Epithelial cell of prostate (primary cell): ENCODE measurements around the gene SYT12.

Experiments
- DNase-seq: peaks from one replicate; pipeline ENCODE4 v3.0.0-alpha.2; 2011; ENCODE audit warnings: low read depth, low spot score
- H3K27ac ChIP-seq: fragments of 450-650 bp; 2 replicates; pipeline ENCODE4 v1.5.1; 2017; ENCODE audit warnings: mild to moderate bottlenecking

The SYT12 gene

GRCh38 chr11:67054346-67054835 is 31.5 kb downstream of the SYT12 start:
- DNase-seq = no peak
- peak overlapping the region; percentile 98 for H3K27ac ChIP-seq

GRCh38 chr11:67054836-67055523 is 32.0 kb downstream of the SYT12 start:
- peak; percentile 98 for DNase-seq

DNA sequence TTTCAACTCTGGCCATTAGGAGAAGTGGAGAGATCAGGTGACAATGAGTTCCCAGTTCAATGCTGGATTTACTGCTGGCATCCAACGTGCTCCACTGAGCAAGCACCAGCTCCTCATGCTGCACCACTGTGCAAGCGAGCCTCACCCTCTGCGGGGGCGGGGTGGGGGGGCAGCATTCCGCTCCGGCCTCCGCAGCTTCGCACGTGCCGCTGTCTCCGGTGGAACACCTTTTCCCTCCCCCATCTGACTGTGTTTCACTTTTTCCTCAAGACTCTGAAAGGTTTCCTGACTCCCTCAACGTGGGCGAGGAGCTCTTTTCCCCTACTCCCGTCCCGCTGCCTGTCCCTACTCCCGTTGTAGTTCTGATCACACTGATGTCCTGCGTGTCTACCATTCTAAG is 32.9 kb downstream of the SYT12 start:
- DNase-seq = peak; percentile 73
- peak overlapping the region; percentile 98 for H3K27ac ChIP-seq

More at GRCh38 chr11:67054836-67055523, 32.0 kb downstream of the SYT12 start:
- peak overlapping the region; percentile 98 for H3K27ac ChIP-seq

DNA sequence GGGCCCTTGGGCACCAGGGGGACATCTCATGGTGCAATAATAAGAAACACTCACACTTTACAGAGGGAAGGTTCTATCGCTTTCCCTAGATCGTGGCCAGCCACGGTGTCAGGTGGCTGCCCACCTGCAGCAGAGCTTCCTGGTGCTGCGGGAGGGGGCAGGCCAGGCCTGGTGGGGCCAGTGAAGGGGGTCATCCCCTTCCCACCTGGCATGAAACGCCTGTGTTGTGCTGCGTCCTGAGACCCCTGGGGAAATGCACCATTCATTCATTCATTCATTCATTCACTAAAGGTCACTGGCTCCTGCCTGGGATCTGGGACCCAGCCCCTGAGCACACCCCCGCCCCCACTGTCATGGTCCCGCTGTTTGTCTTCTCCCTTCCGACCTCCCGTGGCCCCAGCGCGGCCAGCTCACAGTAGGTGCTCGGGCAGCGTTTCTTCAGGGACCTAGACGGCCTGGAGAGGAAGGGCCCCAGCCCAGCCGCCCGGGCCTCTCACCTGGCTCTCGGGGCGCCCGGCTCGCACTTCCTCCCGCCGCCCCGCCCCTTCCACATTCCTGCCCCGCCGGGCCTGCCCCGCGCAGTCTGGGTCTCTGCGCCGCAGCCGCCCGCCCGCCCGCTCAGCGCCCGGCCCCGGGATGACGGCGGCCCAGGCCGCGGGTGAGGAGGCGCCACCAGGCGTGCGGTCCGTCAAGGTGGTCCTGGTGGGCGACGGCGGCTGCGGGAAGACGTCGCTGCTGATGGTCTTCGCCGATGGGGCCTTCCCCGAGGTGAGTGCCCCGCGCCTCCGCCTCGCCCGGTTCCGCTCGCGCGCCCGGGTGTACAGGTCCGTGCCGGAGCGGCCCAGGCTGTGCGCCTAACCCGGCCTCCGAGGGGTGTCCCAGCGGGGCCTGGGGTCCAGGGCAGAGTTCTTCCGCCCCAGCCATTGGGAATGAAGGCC is 33.6 kb downstream of the SYT12 start, which contains the start of gene RHOD:
RHOD (plus strand) TSS at position 581 of the 938 bp plus-strand sequence; CDS start at position 637, 56 bp downstream.
- no peak for DNase-seq
- peak within 1 kb of the TSS; percentile 98 for H3K27ac ChIP-seq

- DNase-seq = no peak
- peak overlapping the region; percentile 98 for H3K27ac ChIP-seq
Measured at GRCh38 chr11:67057205-67057672, 34.3 kb downstream of the SYT12 start.

- H3K27ac ChIP-seq = peak overlapping the region; percentile 98
- DNase-seq = no peak
Measured at GRCh38 chr11:67058506-67058905, 35.6 kb downstream of the SYT12 start.

GRCh38 chr11:67059671-67060070 is 36.7 kb downstream of the SYT12 start:
- no peak for DNase-seq
- peak overlapping the region; percentile 98 for H3K27ac ChIP-seq

DNA sequence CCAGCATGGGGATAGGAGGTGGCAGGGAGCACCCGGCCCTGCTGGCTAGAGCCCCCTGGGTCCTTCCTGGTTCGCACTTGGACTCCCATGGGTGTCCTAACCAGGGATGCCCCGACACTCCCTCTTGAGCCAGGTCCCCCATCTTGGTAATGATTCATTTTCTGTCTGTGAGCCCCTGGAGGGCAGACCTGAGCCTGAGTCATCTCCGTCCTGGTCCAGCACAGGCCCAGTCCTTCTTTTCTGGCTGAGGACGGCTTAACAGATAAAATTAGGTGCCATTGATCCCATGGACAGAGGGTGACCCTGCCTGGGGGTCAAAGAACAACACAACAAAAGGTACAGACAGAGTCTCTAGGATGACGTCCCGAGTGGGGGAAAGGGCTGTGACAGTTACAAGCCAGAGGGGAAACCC is 37.2 kb downstream of the SYT12 start:
- DNase-seq = no peak
- H3K27ac ChIP-seq = peak overlapping the region; percentile 98

DNA sequence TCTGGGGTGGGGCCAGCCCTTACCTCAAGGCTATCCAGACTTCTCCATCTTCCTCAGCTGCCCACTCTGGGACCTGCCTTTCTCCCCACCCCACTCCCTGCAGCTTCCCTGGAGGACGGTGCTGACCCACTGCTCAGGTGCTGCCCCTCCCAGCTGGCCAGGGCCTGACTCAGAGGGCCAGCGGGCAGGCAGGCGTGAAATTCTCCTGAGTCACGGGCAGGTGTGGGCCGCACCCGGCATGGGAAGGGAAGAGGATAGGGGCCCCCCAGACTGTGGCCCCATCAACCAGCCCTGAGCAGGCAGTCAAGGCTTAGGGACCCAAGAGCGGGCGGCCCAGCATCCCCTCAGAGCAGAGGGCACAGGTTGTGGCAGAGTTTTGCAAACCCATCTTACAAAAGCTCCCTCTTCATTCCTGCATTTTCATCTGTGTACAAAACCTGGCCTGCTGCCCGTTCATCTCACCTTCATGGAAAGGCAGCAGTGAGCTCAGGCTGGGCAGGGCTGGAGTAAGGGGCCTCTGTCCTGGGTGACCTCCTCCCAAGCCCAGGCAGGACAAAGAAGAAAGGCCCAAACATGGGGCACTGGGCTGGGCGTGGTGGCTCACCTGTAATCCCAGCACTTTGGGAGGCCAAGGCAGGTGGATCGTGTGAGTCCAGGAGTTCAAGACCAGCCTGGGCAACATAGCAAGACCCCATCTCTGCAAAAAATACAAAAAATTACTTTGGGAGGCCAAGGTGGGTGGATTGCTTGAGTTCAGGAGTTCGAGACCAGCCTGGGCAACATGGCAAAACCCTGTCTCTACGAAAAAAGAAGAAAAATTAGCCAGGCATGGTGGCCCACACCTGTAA is 39.8 kb downstream of the SYT12 start:
- H3K27ac ChIP-seq = peak overlapping the region; percentile 98
- peak; percentile 60 for DNase-seq

DNA sequence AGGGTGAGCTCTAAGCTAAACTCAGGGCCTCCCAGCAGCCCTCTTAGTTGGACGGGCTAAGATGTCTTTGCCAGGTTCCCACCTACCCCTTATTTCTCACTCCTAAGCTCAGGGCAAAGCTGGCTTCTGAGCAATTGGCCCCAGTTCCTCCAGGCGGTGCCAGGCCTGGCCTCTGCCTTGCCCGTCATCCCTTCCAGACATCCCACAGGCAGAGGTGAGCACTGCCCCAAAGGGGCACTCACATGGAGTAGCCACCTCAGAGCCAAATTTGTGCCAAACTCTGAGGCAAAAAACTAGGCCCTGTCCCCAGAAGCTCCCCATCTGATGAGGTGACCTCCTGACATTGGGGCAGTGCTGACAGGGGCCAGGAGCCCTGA is 43.4 kb downstream of the SYT12 start:
- no peak for DNase-seq
- H3K27ac ChIP-seq = no peak overlapping the region

DNA sequence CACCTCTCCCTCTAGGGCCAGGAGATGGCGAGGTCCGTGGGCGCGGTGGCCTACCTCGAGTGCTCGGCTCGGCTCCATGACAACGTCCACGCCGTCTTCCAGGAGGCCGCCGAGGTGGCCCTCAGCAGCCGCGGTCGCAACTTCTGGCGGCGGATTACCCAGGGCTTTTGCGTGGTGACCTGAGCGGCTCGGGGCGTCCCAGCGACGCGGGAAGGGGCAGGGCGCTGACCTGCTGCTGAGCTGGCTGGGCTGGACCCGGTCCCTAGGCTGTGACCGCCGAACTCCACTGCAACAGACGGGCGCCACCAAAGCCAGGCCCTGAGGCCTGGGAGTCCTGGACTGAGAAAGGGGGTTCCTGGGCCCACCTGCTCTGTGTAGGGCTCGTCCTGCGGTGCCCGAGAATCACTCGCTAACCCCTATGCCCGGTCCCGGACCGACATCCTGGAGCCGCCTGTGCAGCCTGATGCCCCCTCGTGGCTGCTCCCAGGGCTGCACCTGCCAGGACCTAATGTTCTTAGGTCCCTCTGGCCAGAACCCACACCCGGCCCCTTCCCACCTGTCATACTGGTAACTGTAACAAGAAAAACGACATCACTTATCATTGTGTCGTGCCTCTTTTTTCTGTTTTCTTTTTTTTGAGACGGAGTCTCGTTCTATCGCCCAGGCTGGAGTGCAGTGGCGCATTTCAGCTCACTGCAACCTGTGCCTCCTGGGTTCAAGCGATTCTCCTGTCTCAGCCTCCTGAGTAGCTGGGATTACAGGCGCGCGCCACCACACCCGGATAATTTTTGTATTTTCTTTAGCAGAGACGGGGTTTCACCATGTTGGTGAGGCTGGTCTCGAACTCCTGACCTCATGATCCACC is 48.7 kb downstream of the SYT12 start:
- no peak for DNase-seq
- no peak overlapping the region for H3K27ac ChIP-seq

- no peak for DNase-seq
- no peak overlapping the region for H3K27ac ChIP-seq
Measured at GRCh38 chr11:67072295-67072694, 49.4 kb downstream of the SYT12 start.

DNA sequence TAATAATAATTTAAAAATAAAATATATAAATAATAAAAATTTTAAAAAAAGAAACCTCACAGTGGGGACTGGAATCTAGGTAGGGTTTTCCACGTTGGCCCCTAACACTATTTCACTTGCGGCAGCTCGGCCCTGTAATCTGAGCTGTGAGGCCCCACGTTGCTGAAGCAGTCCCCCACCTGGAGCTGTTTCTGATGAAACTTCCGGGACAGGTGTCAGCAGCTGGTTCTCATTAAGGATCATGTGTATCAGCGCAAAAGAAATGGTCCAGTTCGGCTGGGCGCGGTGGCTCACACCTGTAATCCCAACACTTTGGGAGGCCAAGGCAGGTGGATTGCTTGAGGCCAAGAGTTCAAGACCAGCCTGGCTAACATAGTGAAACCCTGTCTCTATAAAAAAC is 51.0 kb downstream of the SYT12 start:
- peak overlapping the region; percentile 41 for H3K27ac ChIP-seq
- no peak for DNase-seq

GRCh38 chr11:67076202-67076601 is 53.3 kb downstream of the SYT12 start:
- no peak for DNase-seq
- peak overlapping the region; percentile 92 for H3K27ac ChIP-seq

DNA sequence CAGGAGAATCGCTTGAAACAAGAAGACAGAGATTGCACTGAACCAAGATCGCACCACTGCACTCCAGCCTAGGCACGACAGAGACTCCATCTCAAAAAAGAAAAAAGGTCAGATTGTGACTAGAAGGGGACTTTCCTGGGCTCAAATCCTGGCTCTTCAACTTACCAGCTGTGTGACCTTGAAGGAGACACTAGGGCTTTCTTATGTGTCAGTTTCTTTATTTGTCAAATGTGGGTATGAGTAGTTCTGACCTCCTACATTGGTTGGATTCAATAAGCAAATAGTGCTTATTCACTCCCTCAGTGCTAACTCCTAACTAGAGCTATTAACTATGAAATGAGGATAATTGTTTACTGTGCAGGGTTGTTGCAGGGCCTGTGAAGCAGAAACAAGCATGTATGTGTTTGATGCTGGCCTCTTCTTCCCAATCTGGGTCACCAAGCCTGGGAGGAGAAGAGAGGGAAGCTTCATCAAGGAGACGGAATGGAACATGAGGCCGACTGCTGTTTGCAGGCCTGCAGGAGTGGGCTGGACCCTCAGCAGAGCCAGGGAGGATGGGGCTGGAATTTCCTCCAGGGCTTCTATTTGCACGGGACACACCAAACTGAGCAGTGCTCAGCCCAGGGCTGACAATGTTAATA is 56.3 kb downstream of the SYT12 start:
- DNase-seq = no peak
- peak overlapping the region; percentile 92 for H3K27ac ChIP-seq

DNA sequence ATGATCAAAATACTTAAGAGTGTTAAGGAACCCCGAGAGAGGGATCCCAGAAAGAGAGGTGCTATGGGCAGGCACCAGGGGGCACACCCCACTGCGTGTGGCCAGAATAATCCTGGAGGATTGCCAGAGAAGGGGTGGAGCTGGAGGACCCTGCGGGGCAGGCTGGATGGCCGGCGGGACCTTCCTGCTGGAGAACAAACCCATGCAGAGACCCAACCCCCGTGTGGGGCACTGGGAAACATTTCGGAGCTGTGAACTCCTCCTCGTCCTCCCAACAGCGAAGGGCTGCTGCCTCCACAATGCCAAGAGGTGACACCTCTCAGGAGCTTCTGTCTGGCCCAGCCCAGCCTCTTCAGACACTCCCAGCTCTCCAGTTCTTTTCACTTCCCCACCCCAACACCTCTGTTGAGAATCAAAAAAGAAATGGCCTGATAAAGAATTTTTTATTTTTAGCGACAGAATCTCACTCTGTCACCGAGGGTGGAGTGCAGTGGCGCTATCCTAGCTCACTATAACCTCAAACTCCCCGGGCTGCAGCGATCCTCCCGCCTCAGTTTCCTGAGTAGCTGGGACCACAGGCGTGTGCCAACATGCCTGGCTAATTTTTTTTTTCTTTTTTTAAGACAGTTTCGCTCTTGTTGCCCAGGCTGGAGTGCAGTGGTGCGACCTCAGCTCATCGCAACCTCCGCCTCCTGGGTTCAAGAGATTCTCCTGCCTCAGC is 59.3 kb downstream of the SYT12 start:
- peak overlapping the region; percentile 43 for H3K27ac ChIP-seq
- no peak for DNase-seq

GRCh38 chr11:67083786-67084366 is 60.9 kb downstream of the SYT12 start:
- no peak overlapping the region for H3K27ac ChIP-seq
- DNase-seq = no peak

- H3K27ac ChIP-seq = no peak overlapping the region
- DNase-seq = no peak
Measured at GRCh38 chr11:67085617-67086016, 62.7 kb downstream of the SYT12 start.
